ENCODE data around the gene GP9.

DNA sequence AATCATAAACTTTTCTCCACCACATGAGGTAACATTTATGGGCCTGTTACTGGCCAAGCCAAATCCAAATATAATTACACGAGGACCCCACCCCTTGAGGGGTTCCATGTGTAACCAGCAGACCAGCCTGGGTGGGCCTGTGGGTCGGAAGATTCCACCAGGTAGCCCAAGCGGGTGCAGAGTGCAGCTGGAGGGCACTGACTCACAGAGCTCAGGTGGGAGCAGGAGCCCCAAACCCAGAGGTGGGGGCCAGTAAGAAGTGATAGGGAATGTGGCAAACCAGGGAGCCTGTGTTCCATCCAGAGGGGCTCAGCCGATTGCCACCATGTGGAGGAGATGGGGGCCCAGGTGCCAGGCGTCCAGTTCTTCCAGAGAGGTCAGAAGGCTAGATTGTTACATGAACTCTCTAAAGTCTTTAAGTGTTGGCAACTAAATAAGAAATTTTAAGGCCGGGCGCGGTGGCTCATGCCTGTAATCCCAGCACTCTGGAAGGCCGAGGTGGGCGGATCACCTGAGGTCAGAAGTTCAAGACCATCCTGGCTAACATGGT lies 2.6 kb downstream of the GP9 start:
- TF ChIP-seq CHD4 (IDR thresholded peaks at IDR 0.05; ENCODE audit: insufficient read depth, insufficient replicate concordance, low read depth, low read length, poor library complexity, severe bottlenecking) (no peak), NFRKB (IDR thresholded peaks at IDR 0.05; ENCODE audit: low read depth) (no peak), SMARCE1 (IDR thresholded peaks at IDR 0.05) (no peak)
- TF ChIP-seq, protein P1, sequence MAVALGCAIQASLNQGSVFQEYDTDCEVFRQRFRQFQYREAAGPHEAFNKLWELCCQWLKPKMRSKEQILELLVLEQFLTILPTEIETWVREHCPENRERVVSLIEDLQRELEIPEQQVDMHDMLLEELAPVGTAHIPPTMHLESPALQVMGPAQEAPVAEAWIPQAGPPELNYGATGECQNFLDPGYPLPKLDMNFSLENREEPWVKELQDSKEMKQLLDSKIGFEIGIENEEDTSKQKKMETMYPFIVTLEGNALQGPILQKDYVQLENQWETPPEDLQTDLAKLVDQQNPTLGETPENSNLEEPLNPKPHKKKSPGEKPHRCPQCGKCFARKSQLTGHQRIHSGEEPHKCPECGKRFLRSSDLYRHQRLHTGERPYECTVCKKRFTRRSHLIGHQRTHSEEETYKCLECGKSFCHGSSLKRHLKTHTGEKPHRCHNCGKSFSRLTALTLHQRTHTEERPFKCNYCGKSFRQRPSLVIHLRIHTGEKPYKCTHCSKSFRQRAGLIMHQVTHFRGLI (CRISPR knock-in tag; IDR thresholded peaks at IDR 0.05), result no peak
- TF ChIP-seq, protein P2, sequence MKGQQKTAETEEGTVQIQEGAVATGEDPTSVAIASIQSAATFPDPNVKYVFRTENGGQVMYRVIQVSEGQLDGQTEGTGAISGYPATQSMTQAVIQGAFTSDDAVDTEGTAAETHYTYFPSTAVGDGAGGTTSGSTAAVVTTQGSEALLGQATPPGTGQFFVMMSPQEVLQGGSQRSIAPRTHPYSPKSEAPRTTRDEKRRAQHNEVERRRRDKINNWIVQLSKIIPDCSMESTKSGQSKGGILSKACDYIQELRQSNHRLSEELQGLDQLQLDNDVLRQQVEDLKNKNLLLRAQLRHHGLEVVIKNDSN (CRISPR knock-in tag; IDR thresholded peaks at IDR 0.05), result no peak
- TF ChIP-seq, protein P3, sequence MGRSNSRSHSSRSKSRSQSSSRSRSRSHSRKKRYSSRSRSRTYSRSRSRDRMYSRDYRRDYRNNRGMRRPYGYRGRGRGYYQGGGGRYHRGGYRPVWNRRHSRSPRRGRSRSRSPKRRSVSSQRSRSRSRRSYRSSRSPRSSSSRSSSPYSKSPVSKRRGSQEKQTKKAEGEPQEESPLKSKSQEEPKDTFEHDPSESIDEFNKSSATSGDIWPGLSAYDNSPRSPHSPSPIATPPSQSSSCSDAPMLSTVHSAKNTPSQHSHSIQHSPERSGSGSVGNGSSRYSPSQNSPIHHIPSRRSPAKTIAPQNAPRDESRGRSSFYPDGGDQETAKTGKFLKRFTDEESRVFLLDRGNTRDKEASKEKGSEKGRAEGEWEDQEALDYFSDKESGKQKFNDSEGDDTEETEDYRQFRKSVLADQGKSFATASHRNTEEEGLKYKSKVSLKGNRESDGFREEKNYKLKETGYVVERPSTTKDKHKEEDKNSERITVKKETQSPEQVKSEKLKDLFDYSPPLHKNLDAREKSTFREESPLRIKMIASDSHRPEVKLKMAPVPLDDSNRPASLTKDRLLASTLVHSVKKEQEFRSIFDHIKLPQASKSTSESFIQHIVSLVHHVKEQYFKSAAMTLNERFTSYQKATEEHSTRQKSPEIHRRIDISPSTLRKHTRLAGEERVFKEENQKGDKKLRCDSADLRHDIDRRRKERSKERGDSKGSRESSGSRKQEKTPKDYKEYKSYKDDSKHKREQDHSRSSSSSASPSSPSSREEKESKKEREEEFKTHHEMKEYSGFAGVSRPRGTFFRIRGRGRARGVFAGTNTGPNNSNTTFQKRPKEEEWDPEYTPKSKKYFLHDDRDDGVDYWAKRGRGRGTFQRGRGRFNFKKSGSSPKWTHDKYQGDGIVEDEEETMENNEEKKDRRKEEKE (IDR thresholded peaks at IDR 0.05; ENCODE audit: borderline replicate concordance in 1 of 2, control insufficient read depth in 1 of 2, low read depth in 2 of 2, low read length in 1 of 2), result no peak
